GM19468 (cell line): Measurements from ENCODE around the gene POTEF.
"Not testable (repeated sequence)": the region's sequence is repeated elsewhere in the genome, so short reads cannot be mapped to it uniquely, and the experiment has no call there.

Experiments used
- ATAC-seq: cut with Tn5 transposase; IDR thresholded peaks from one replicate; pipeline ENCODE4 v1.9.1; 2021; ENCODE audit warnings: mild to moderate bottlenecking, moderate library complexity, moderate number of reproducible peaks; ENCODE audit not compliant: unreplicated experiment; ENCODE audit errors: extremely low read depth

POTEF gene

GRCh38 chr2:130129120-130129829 lies at the start of gene POTEF:
TSS of gene POTEF (minus strand) at chr2:130129222. CDS start at chr2:130120515, 8,707 bp downstream.
- ATAC-seq = not testable (repeated sequence)

GRCh38 chr2:130174866-130175265 lies 45.8 kb upstream of the POTEF start:
- not testable (repeated sequence) for ATAC-seq

- no peak for ATAC-seq
Measured at GRCh38 chr2:130169896-130170295, 40.9 kb upstream of the POTEF start.

- ATAC-seq = not testable (repeated sequence)
Measured at GRCh38 chr2:130169163-130169562, 40.1 kb upstream of the POTEF start.

GRCh38 chr2:130166611-130167010 lies 37.6 kb upstream of the POTEF start:
- not testable (repeated sequence) for ATAC-seq

GRCh38 chr2:130165293-130166016 lies 36.4 kb upstream of the POTEF start:
- ATAC-seq = no peak

GRCh38 chr2:130162968-130163367 lies 33.9 kb upstream of the POTEF start:
- ATAC-seq = no peak

GRCh38 chr2:130162486-130162885 lies 33.5 kb upstream of the POTEF start:
- not testable (repeated sequence) for ATAC-seq

GRCh38 chr2:130160838-130161705 lies 32.0 kb upstream of the POTEF start:
- not testable (repeated sequence) for ATAC-seq

GRCh38 chr2:130160131-130160530 lies 31.1 kb upstream of the POTEF start:
- ATAC-seq = no peak

- ATAC-seq = not testable (repeated sequence)
Measured at GRCh38 chr2:130159376-130159775, 30.4 kb upstream of the POTEF start.

GRCh38 chr2:130158631-130159030 lies 29.6 kb upstream of the POTEF start:
- ATAC-seq = no peak

GRCh38 chr2:130157825-130158514 lies 28.9 kb upstream of the POTEF start:
- peak; percentile 31 for ATAC-seq

- not testable (repeated sequence) for ATAC-seq
Measured at GRCh38 chr2:130157354-130157753, 28.3 kb upstream of the POTEF start.

- no peak for ATAC-seq
Measured at GRCh38 chr2:130156624-130157004, 27.6 kb upstream of the POTEF start.

- ATAC-seq = not testable (repeated sequence)
Measured at GRCh38 chr2:130155956-130156623, 27.1 kb upstream of the POTEF start.

- ATAC-seq = no peak
Measured at GRCh38 chr2:130154773-130155765, 26.0 kb upstream of the POTEF start.

GRCh38 chr2:130154423-130154770 lies 25.4 kb upstream of the POTEF start:
- not testable (repeated sequence) for ATAC-seq
